HepG2 (cell line): ENCODE results near the gene MRPL20. TPM values are rescaled to one million over a fixed set of nuclear protein-coding genes. Genes with fewer than 3 reads are reported as not detected.

Experiments used
- ATAC-seq: fragments of 200-7000 bp; cut with Tn5 transposase; 3 replicates; pipeline ENCODE4 v1.9.1; 2020; ENCODE audit warnings: mild to moderate bottlenecking, moderate library complexity
- BruUV-seq: library from RNA; stranded (reverse); fragments of 400-500 nt; replicated peaks from 2 replicates; lab custom pipeline; 2021; lab: Mats Ljungman, UMichigan
- CTCF ChIA-PET: fragments of 300-600 bp; formaldehyde crosslinking; extraction: SDS; loops from one replicate; lab custom pipeline; 2021; ENCODE audit warnings: low total read pairs, inconsistent platforms, low intra/inter-chr PET ratio; lab: Yijun Ruan, JAX
- POLR2A ChIA-PET: fragments of 350-600 bp; sonication (Branson Sonifier 250); formaldehyde crosslinking; loops from one replicate; lab custom pipeline; 2020; ENCODE audit warnings: antibody characterized with exemption, inconsistent platforms; lab: Yijun Ruan, JAX
- DNase-seq: peaks from one replicate; pipeline ENCODE4 v3.0.0-alpha.2; 2015; ENCODE audit warnings: low spot score
- FAIRE-seq: peaks from 3 replicates; lab custom pipeline; 2011; peaks lifted over from hg19 to GRCh38; lab: Jason Lieb, UNC
- H2AFZ ChIP-seq: one replicate; pipeline ENCODE4 v1.6.1; 2011; ENCODE audit warnings: low read length, inconsistent platforms
- H3K27ac ChIP-seq: fragments of 300-600 bp; 3 replicates; pipeline ENCODE4 v1.8.0; 2011; ENCODE audit warnings: mixed run types, mild to moderate bottlenecking, mixed read lengths, low read length, inconsistent platforms; ENCODE audit not compliant: insufficient read depth; ENCODE audit errors: extremely low read length
- H3K27me3 ChIP-seq, 2 experiments: fragments of 200-600 bp in 1 of 2; 2 replicates in 1 of 2; 3 replicates in 1 of 2; pipeline versions ENCODE4 v1.6.0 to v1.8.0; 2011; ENCODE audit warnings: low read length in 2 of 2, mild to moderate bottlenecking in 2 of 2, moderate library complexity in 2 of 2, inconsistent platforms in 1 of 2; ENCODE audit not compliant: insufficient read depth in 2 of 2, control insufficient read depth in 1 of 2
- H3K36me3 ChIP-seq, 2 experiments: fragments of 200-600 bp in 1 of 2; replicated peaks in 1 of 2; 2 replicates in 1 of 2; 3 replicates in 1 of 2; pipeline versions ENCODE4 v1.5.1 to v1.8.0; 2011; ENCODE audit warnings: low read length in 2 of 2, inconsistent platforms in 1 of 2; ENCODE audit not compliant: insufficient read depth in 2 of 2, control insufficient read depth in 1 of 2
- H3K4me1 ChIP-seq: 2 replicates; pipeline ENCODE4 v1.5.1; 2012; ENCODE audit warnings: low read length, inconsistent platforms; ENCODE audit not compliant: insufficient read depth
- H3K4me2 ChIP-seq: 2 replicates; pipeline ENCODE4 v1.6.0; 2011; ENCODE audit warnings: low read depth, low read length, inconsistent platforms
- H3K4me3 ChIP-seq, 3 experiments: fragments of 200-600 bp in 1 of 3; sonication (generic), shearing (Covaris generic) in 1 of 3; replicated peaks in 1 of 3; 2 replicates each; pipeline ENCODE4 v1.5.1; 2011 to 2016; ENCODE audit warnings: low read length in 3 of 3, inconsistent platforms in 2 of 3, low read depth in 2 of 3, mild to moderate bottlenecking in 2 of 3, control low read depth in 1 of 3, mixed read lengths in 1 of 3; ENCODE audit not compliant: insufficient read depth in 1 of 3
- H3K79me2 ChIP-seq: one replicate; pipeline ENCODE4 v1.6.1; 2011; ENCODE audit warnings: low read length, inconsistent platforms; ENCODE audit not compliant: insufficient read depth
- H3K9ac ChIP-seq: 2 replicates; pipeline ENCODE4 v1.6.0; 2011; ENCODE audit warnings: mild to moderate bottlenecking, low read depth, low read length, inconsistent platforms; ENCODE audit not compliant: insufficient read depth
- H3K9me3 ChIP-seq: 2 replicates; pipeline ENCODE4 v1.5.1; 2012; ENCODE audit warnings: mild to moderate bottlenecking, low read length
- H4K20me1 ChIP-seq: 2 replicates; pipeline ENCODE4 v1.6.0; 2011; ENCODE audit warnings: inconsistent platforms, mild to moderate bottlenecking, low read length, moderate library complexity; ENCODE audit not compliant: insufficient read depth
- AGO2 ChIP-seq: fragments of 200-400 bp; formaldehyde crosslinking; optimal IDR thresholded peaks from 2 replicates; pipeline ENCODE3; 2017; ENCODE audit warnings: mild to moderate bottlenecking, low read depth, low read length, moderate library complexity
- ARID3A ChIP-seq: IDR thresholded peaks from 2 replicates; pipeline ENCODE4 v1.6.1; 2012; ENCODE audit warnings: low read depth, low read length, improper control_type of control experiment
- ARID4A ChIP-seq: sonication (generic); formaldehyde crosslinking; IDR thresholded peaks from 2 replicates; pipeline ENCODE4 v1.5.0; 2020; ENCODE audit warnings: mild to moderate bottlenecking, missing genetic modification reagents, borderline replicate concordance
- KDM1A ChIP-seq: IDR thresholded peaks from 2 replicates; pipeline ENCODE4 v1.6.1; 2016; ENCODE audit warnings: missing compliant biosample characterization
- NR2F6 ChIP-seq, 2 experiments: IDR thresholded peaks; 2 replicates each; pipeline ENCODE4 v1.6.1; 2016; ENCODE audit warnings: antibody characterized with exemption in 1 of 2, mild to moderate bottlenecking in 1 of 2
- RBFOX2 ChIP-seq: fragments of 200-400 bp; formaldehyde crosslinking; IDR thresholded peaks from 2 replicates; pipeline ENCODE4 v1.6.1; 2017; ENCODE audit warnings: low read depth, mild to moderate bottlenecking, low read length
- ZKSCAN8 ChIP-seq: IDR thresholded peaks from 2 replicates; pipeline ENCODE4 v1.6.1; 2016; ENCODE audit warnings: borderline replicate concordance, missing genetic modification reagents, missing compliant biosample characterization
- ZNF143 ChIP-seq: sonication (generic); formaldehyde crosslinking; IDR thresholded peaks from 2 replicates; pipeline ENCODE4 v1.4.0; 2020; ENCODE audit warnings: missing genetic modification reagents
- ZNF260 ChIP-seq: sonication (generic); formaldehyde crosslinking; IDR thresholded peaks from 2 replicates; pipeline ENCODE4 v1.4.0; 2020; ENCODE audit warnings: missing genetic modification reagents, low read depth, mild to moderate bottlenecking, borderline replicate concordance
- ZNF687 ChIP-seq: sonication (generic); formaldehyde crosslinking; IDR thresholded peaks from 2 replicates; pipeline ENCODE4 v1.5.1; 2020; ENCODE audit warnings: mild to moderate bottlenecking, missing genetic modification reagents, moderate library complexity
- WGBS: methylation state at CpG from one replicate; pipeline ENCODE4 v1.1.6; 2017; ENCODE audit warnings: low lambda C conversion rate; 5-methylcytosine and 5-hydroxymethylcytosine counted together
- in situ Hi-C: cut with HindIII; loops from 2 replicates; pipeline ENCODE4 v1.10.0; 2017; ENCODE audit warnings: low pct_unique_long_range_greater_than_20kb; ENCODE audit not compliant: extremely low pct_ligation_motif_present
- intact Hi-C: fragments of 100-400 bp; cut with micrococcal nuclease; formaldehyde crosslinking; loops from one replicate; pipeline ENCODE4 v1.10.0; 2022; ENCODE audit not compliant: unreplicated experiment
- polyA plus RNA-seq, 8 experiments: library from polyadenylated mRNA; depleted of rRNA in 3 of 8; stranded (reverse) in 7 of 8; unstranded in 1 of 8; fragments of >200 nt; fragmentation: Illumina TruSeq in 4 of 8; extraction: Trizol in 4 of 8; gene quantifications; 2 replicates each; pipeline versions ENCODE4 v1.2.1 to v1.2.3, GENCODE V29; 2011 to 2016; ENCODE audit warnings: low read depth in 4 of 8, missing spikeins in 1 of 8, mixed read lengths in 1 of 8; ENCODE audit not compliant: insufficient read depth in 1 of 8
- total RNA-seq, 5 experiments: library from RNA; depleted of rRNA; stranded (reverse); fragments of >200 nt; fragmentation: Illumina TruSeq; extraction: Trizol; gene quantifications; 2 replicates each; pipeline ENCODE4 v1.2.3, GENCODE V29; 2016; ENCODE audit warnings: low read depth in 1 of 5

The MRPL20 gene
- total and polyA plus RNA-seq, 2 of the 13 experiments (the other 11 are each of a cell fraction or from before 2014, with no cell fraction given) = 59.2 to 127 TPM

- no peak for TF ChIP-seq ARID3A
Observed at GRCh38 chr1:1388078-1388472, 19.0 kb downstream of the MRPL20 start (continued).

GRCh38 chr1:1387098-1388077 is 19.7 kb downstream of the MRPL20 start:
- Histone ChIP-seq H3K27ac (no peak overlapping the region), H3K36me3 (peaks cover 26 to 66% of the 10 kb centered on the region in 2 experiments), H2AFZ (no peak overlapping the region), H3K4me2 (no peak overlapping the region), H4K20me1 (no peaks in the 10 kb centered on the region; the same call in 1 of the 2 replicates), H3K4me1 (peaks cover 23% of the 10 kb centered on the region), H3K9ac (no peak overlapping the region), H3K4me3 (no peak overlapping the region), H3K9me3 (no peaks in the 10 kb centered on the region), H3K27me3 (no peaks in the 10 kb centered on the region), H3K79me2 (peaks cover 2% of the 10 kb centered on the region)
- ATAC-seq (no peak), DNase-seq (no peak), FAIRE-seq (no peak)
- ChIA-PET POLR2A (interaction anchor here (1.0 to 6.1 kb wide), 3 partner anchors 9 to 14 kb away, joined by 3 to 43 read pairs (median 13); partner anchors contain the start of genes AURKAIP1 and CCNL2), CTCF (no interaction called here)
- TSS peak; percentile 38 for BruUV-seq
- WGBS = 98% methylated on average over 41 of the region's 50 CpGs
- intact Hi-C loops = no loop called here
- in situ Hi-C loops = no loop called here
- TF ChIP-seq ZNF143 (no peak), ZKSCAN8 (CRISPR knock-in tag) (no peak), ZNF687 (CRISPR knock-in tag) (no peak), KDM1A (no peak), AGO2 (peak; percentile 88), NR2F6 (IDR thresholded peaks at IDR 0.05) (peak; percentile 18; the same call in 1 of the 2 replicates), NR2F6 (CRISPR knock-in tag; IDR thresholded peaks at IDR 0.05) (0 out of 2 replicates have a peak, but pooled peaks have one; percentile 28), ARID4A (CRISPR knock-in tag) (no peak), RBFOX2 (peak; percentile 38; the same call in 1 of the 2 replicates), ZNF260 (no peak)
